Activated naive CD4-positive, alpha-beta T cell treated with anti-CD3 and anti-CD28 coated beads, Interleukin-2, amount 10 ng/mL, durations not matched to agents 7 days and 5 days (primary cell): ENCODE results near the gene ZMYM2.
A peak's percentile ranks its signal among the peaks of the same experiment; 100 is the strongest.

ENCODE experiments used
- CTCF ChIA-PET: fragments of 350-600 bp; sonication (Branson Sonifier 250); formaldehyde crosslinking; loops from one replicate; lab custom pipeline; 2021; ENCODE audit warnings: antibody characterized with exemption; lab: Charles Lee
- DNase-seq: peaks from one replicate; pipeline ENCODE4 v3.0.0-alpha.2; 2020
- H3K27ac Mint-ChIP-seq: one replicate; pipeline ENCODE4 v1.8.0; 2021; ENCODE audit warnings: mild to moderate bottlenecking, moderate library complexity, mixed read lengths
- H3K27me3 Mint-ChIP-seq: one replicate; pipeline ENCODE4 v1.8.0; 2021; ENCODE audit warnings: mild to moderate bottlenecking, mixed read lengths
- H3K36me3 Mint-ChIP-seq: one replicate; pipeline ENCODE4 v1.8.0; 2021; ENCODE audit warnings: mixed read lengths
- H3K4me1 Mint-ChIP-seq: one replicate; pipeline ENCODE4 v1.8.0; 2021; ENCODE audit warnings: mixed read lengths
- H3K4me3 Mint-ChIP-seq: one replicate; pipeline ENCODE4 v1.8.0; 2021; ENCODE audit warnings: mild to moderate bottlenecking, moderate library complexity, mixed read lengths
- H3K9me3 Mint-ChIP-seq: one replicate; pipeline ENCODE4 v1.8.0; 2021; ENCODE audit warnings: mixed read lengths

ZMYM2 gene

DNA sequence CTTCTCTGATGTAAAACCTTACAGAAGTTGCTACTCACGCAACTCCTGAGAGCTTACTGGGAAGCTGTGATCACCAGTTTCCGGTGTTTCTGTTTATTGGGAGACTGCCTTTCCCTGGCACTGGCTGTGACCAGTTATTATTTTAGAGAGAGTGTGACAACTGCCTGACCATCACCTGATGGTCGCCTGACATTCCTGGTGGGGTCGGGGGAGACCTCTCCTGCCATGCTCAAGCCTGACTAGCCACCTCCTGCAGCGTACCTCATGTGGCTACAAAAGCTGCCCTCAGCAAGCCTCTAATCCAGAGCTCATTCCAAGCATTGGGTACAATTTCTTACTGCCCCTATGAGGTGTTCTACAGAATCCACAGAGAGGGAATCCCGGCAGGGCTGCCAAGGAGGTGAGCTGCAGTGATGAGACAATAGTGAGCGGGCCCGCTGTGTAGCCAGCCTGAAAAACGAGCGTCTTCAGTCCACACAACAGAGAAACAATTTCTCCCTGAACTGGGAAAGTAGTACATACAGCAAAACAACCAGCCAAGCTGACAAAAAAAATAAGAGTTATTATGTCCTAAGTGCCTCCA, 173.6 kb downstream of the ZMYM2 start:
- no peak for DNase-seq

DNA sequence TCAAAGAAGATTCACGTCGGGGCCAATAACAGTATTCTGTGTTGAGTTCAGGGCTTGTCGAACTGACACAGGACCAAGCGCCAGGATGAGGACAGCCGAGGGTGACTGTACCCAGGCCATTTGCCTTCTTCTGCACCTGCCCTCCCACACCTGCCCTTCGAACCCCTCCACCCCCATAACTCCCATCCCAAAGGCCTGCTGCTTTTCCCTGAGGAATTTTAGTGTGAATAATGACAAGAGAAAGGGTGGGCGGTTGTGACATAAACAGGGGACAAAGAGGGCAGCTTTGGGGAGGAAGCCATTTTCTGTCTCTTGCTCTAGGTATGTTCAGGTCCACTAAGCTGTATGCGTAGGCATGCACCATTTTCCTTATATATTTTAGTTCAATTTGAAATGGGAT, 176.2 kb downstream of the ZMYM2 start:
- no peak for DNase-seq
- no peaks in the 10 kb centered on the region for H3K36me3 Mint-ChIP-seq
- H3K4me3 Mint-ChIP-seq = no peak overlapping the region
- no peaks in the 10 kb centered on the region for H3K9me3 Mint-ChIP-seq
- no peak overlapping the region for H3K27ac Mint-ChIP-seq
- CTCF ChIA-PET = no interaction called here
- H3K4me1 Mint-ChIP-seq = peaks cover 4% of the 10 kb centered on the region
- peaks cover 24% of the 10 kb centered on the region for H3K27me3 Mint-ChIP-seq

More for the DNA sequence above, 173.6 kb downstream of the ZMYM2 start:
- H3K9me3 Mint-ChIP-seq = no peaks in the 10 kb centered on the region
- no peak overlapping the region for H3K4me3 Mint-ChIP-seq
- CTCF ChIA-PET = interaction anchor here (0.7 to 1.3 kb wide), 2 partner anchors 13 to 205 kb away, joined by 3 read pairs; no protein-coding TSS in a partner anchor
- H3K27me3 Mint-ChIP-seq = peaks cover 14% of the 10 kb centered on the region
- no peak overlapping the region for H3K27ac Mint-ChIP-seq
- H3K36me3 Mint-ChIP-seq = no peaks in the 10 kb centered on the region
- H3K4me1 Mint-ChIP-seq = peaks cover 4% of the 10 kb centered on the region

DNA sequence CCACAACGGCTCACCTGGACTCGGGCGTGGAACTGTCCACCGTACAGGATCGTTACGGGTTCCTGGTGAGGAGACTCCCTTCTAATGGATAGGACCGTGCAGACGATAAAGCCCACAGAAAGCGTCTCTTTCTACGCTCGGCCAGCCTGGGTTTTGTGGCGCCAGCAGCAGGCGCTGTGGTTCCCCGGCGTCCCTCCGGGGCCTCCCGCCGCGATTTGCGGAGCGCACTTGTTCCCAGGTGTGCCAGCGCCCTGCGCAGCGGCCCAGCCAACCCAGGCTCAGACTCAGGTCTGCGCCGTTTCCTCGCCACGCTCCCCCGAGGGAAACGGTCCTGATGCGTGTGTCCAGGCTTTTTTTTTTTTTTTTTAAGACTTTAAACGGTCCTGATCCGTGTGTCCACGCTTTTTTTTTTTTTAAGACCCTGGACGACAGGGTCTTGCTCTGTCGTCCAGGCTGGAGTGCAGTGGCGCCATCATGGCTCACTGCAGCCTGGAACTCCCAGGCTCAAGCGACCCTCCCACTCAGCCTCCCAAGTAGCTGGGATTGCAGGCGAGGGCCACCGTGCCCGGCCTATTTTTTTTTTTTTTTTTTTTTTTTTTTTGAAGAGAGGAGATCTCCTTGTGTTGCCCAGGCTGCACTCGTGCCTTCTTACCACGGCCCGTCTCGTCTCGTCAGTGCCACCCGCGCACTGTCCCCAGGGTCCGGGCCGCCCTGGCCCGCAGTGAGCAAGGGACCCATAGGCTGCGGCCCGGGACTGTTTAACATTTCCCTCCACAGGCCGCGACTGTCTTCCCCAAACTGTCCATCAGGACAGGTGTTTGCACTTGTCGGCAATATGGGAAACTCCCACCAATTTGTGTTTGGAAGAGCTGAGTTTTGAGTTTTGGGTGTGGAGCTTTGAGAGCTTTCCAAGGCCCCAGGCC, 178.5 kb downstream of the ZMYM2 start:
- Mint-ChIP-seq H3K4me1 (peaks cover 4% of the 10 kb centered on the region), H3K9me3 (no peaks in the 10 kb centered on the region), H3K4me3 (no peak overlapping the region), H3K27me3 (peaks cover 40% of the 10 kb centered on the region), H3K27ac (no peak overlapping the region), H3K36me3 (no peaks in the 10 kb centered on the region)
- CTCF ChIA-PET = interaction anchor here (1.2 to 1.7 kb wide), 3 partner anchors 9 to 36 kb away, joined by 3 to 9 read pairs (median 5); no protein-coding TSS in a partner anchor
- peak; percentile 60 for DNase-seq

DNA sequence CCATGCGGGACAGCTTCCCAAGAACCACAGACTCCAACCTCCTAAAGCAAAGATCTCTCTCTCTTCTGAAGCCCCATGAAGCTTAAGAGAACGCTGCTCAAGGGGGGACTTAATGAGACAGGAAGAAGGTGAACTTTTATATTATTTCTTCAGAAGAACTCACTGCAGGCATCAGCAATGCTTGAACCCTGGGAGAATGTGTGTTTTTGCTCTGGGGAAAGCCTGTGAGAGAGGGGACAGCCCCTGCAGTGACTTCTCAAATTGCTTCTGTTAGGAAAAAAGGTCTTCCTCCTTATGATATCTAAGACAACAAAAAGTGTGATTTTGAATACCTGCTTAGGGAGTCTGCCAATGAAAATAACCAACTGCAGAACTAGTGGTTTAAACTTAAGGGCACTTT, 179.3 kb downstream of the ZMYM2 start:
- CTCF ChIA-PET = interaction anchor here (0.5 to 1.7 kb wide), 4 partner anchors 10 to 99 kb away, joined by 3 to 9 read pairs (median 4); no protein-coding TSS in a partner anchor
- H3K27ac Mint-ChIP-seq = no peak overlapping the region
- H3K4me1 Mint-ChIP-seq = peaks cover 4% of the 10 kb centered on the region
- peaks cover 48% of the 10 kb centered on the region for H3K27me3 Mint-ChIP-seq
- H3K4me3 Mint-ChIP-seq = no peak overlapping the region
- no peaks in the 10 kb centered on the region for H3K9me3 Mint-ChIP-seq
- no peaks in the 10 kb centered on the region for H3K36me3 Mint-ChIP-seq
- no peak for DNase-seq

- Mint-ChIP-seq H3K36me3 (no peaks in the 10 kb centered on the region), H3K27me3 (peaks cover 64% of the 10 kb centered on the region), H3K27ac (no peak overlapping the region), H3K4me1 (peaks cover 4% of the 10 kb centered on the region), H3K9me3 (no peaks in the 10 kb centered on the region), H3K4me3 (no peak overlapping the region)
- CTCF ChIA-PET = interaction anchor here (1.3 to 1.4 kb wide), 2 partner anchors 15 to 42 kb away, joined by 3 to 4 read pairs; no protein-coding TSS in a partner anchor
- DNase-seq = no peak
These were observed 182.0 kb downstream of the ZMYM2 start for GRCh38 chr13:20140487-20140886.
